HCT116 (cell line): Measurements from ENCODE around the gene AMOTL2. TPM values are rescaled to one million over a fixed set of nuclear protein-coding genes. Genes with fewer than 3 reads are reported as not detected.
A peak's percentile ranks its signal among the peaks of the same experiment; 100 is the strongest.

Experiments used
- ATAC-seq: fragments of 200-7000 bp; cut with Tn5 transposase; 2 replicates; pipeline ENCODE4 v1.9.1; 2020; ENCODE audit warnings: mild to moderate bottlenecking, moderate library complexity
- BruUV-seq: library from RNA; stranded (reverse); fragments of 400-500 nt; replicated peaks from 2 replicates; lab custom pipeline; 2021; lab: Mats Ljungman, UMichigan
- CTCF ChIA-PET: fragments of 300-600 bp; sonication (Branson Sonifier 250); formaldehyde crosslinking; loops from one replicate; lab custom pipeline; 2021; ENCODE audit warnings: antibody characterized with exemption; lab: Charles Lee
- POLR2A ChIA-PET: fragments of 300-600, 350-600 bp; sonication (Branson Sonifier 250); formaldehyde crosslinking; loops from one replicate; lab custom pipeline; 2021; ENCODE audit warnings: antibody characterized with exemption; lab: Charles Lee
- RAD21 ChIA-PET, 2 experiments: fragments of 300-600 bp; sonication (Branson Sonifier 250); formaldehyde crosslinking; loops; one replicate each; lab custom pipeline; 2023; ENCODE audit warnings: low total read pairs in 2 of 2; ENCODE audit not compliant: uncharacterized antibody in 2 of 2, unreplicated experiment in 2 of 2, low non-redundant PET in 1 of 2; lab: Charles Lee
- DNase-seq: peaks from one replicate; pipeline ENCODE4 v3.0.0-alpha.2; 2010; ENCODE audit warnings: low read depth, low spot score
- H2AFZ ChIP-seq: fragments of 200-600 bp; shearing (Covaris generic), sonication (generic); 2 replicates; pipeline ENCODE4 v1.6.1; 2017; ENCODE audit warnings: low read depth, mixed run types, mixed read lengths, antibody characterized with exemption, low read length; ENCODE audit not compliant: poor library complexity, severe bottlenecking
- H3K27ac ChIP-seq: 2 replicates; pipeline ENCODE4 v1.5.1; 2012; ENCODE audit warnings: low read depth, low read length
- H3K27me3 ChIP-seq: fragments of 200-600 bp; sonication (generic); 2 replicates; pipeline ENCODE4 v1.6.1; 2016; ENCODE audit warnings: mixed run types, low read length, mixed read lengths; ENCODE audit not compliant: insufficient read depth
- H3K36me3 ChIP-seq, 2 experiments: fragments of 200-500 bp in 1 of 2; fragments of 200-600 bp in 1 of 2; sonication (Bioruptor generic) in 1 of 2; sonication (generic) in 1 of 2; 2 replicates each; pipeline versions ENCODE4 v1.5.1 to v1.6.1; 2014 to 2016; ENCODE audit warnings: low read length in 2 of 2, inconsistent platforms in 1 of 2, mixed read lengths in 1 of 2, mixed run types in 1 of 2; ENCODE audit not compliant: insufficient read depth in 2 of 2, control insufficient read depth in 1 of 2
- H3K4me1 ChIP-seq, 2 experiments: fragments of 200-600 bp in 1 of 2; sonication (generic) in 1 of 2; 2 replicates each; pipeline versions ENCODE4 v1.5.1 to v1.6.1; 2012 to 2017; ENCODE audit warnings: low read length in 2 of 2, inconsistent platforms in 1 of 2, mild to moderate bottlenecking in 1 of 2, mixed read lengths in 1 of 2, mixed run types in 1 of 2, moderate library complexity in 1 of 2; ENCODE audit not compliant: insufficient read depth in 2 of 2, control insufficient read depth in 1 of 2
- H3K4me2 ChIP-seq: fragments of 200-600 bp; sonication (generic); 2 replicates; pipeline ENCODE4 v1.6.1; 2017; ENCODE audit warnings: mixed run types, low read length, mixed read lengths
- H3K4me3 ChIP-seq, 2 experiments: fragments of 200-600 bp in 1 of 2; sonication (generic) in 1 of 2; replicated peaks in 1 of 2; 2 replicates each; pipeline ENCODE4 v1.5.1; 2011 to 2016; ENCODE audit warnings: low read length in 2 of 2, control low read depth in 1 of 2, low read depth in 1 of 2, mild to moderate bottlenecking in 1 of 2, mixed read lengths in 1 of 2, mixed run types in 1 of 2
- H3K79me2 ChIP-seq: fragments of 200-600 bp; sonication (generic); 2 replicates; pipeline ENCODE4 v1.6.1; 2017; ENCODE audit warnings: mild to moderate bottlenecking, mixed run types, low read length, moderate library complexity, mixed read lengths; ENCODE audit not compliant: insufficient read depth
- H3K9ac ChIP-seq: fragments of 200-600 bp; sonication (generic); 2 replicates; pipeline ENCODE4 v1.6.1; 2016; ENCODE audit warnings: low read length, mixed read lengths
- H3K9me2 ChIP-seq: fragments of 200-600 bp; sonication (generic), shearing (Covaris generic); 2 replicates; pipeline ENCODE4 v1.6.1; 2017; ENCODE audit warnings: mixed run types, mild to moderate bottlenecking, moderate library complexity; ENCODE audit not compliant: insufficient read depth
- H3K9me3 ChIP-seq, 2 experiments: fragments of 200-500 bp in 1 of 2; fragments of 200-600 bp in 1 of 2; sonication (Bioruptor generic) in 1 of 2; sonication (generic) in 1 of 2; 2 replicates each; pipeline ENCODE4 v1.6.1; 2014 to 2017; ENCODE audit warnings: low read length in 2 of 2, mixed read lengths in 2 of 2, inconsistent platforms in 1 of 2, low read depth in 1 of 2, mild to moderate bottlenecking in 1 of 2, mixed run types in 1 of 2, moderate library complexity in 1 of 2; ENCODE audit not compliant: control insufficient read depth in 1 of 2, insufficient read depth in 1 of 2
- H4K20me1 ChIP-seq: fragments of 200-600 bp; sonication (generic), shearing (Covaris generic); 2 replicates; pipeline ENCODE4 v1.6.1; 2017; ENCODE audit warnings: mixed run types, mild to moderate bottlenecking, moderate library complexity; ENCODE audit not compliant: insufficient read depth
- ATF3 ChIP-seq: IDR thresholded peaks from 2 replicates; pipeline ENCODE4 v1.6.1; 2012
- CTCF ChIP-seq, 3 experiments: fragments of 200-600 bp in 1 of 3; sonication (generic) in 1 of 3; IDR thresholded peaks in 2 of 3; conservative IDR thresholded peaks in 1 of 3; 2 replicates each; pipeline ENCODE4 v1.5.1; 2012 to 2017; ENCODE audit warnings: low read depth in 2 of 3, low read length in 2 of 3, antibody characterized with exemption in 1 of 3, borderline replicate concordance in 1 of 3, control low read depth in 1 of 3, mild to moderate bottlenecking in 1 of 3, mixed read lengths in 1 of 3, mixed run types in 1 of 3, moderate library complexity in 1 of 3; ENCODE audit not compliant: insufficient read depth in 1 of 3
- ELF1 ChIP-seq: IDR thresholded peaks from 2 replicates; pipeline ENCODE4 v1.6.1; 2012; ENCODE audit warnings: low read depth, borderline replicate concordance
- EZH2 ChIP-seq: fragments of 200-600 bp; sonication (generic); IDR thresholded peaks from 2 replicates; pipeline ENCODE4 v1.6.1; 2017; ENCODE audit warnings: antibody characterized with exemption, mixed run types
- EZH2phosphoT487 ChIP-seq: fragments of 200-600 bp; IDR thresholded peaks from 2 replicates; pipeline ENCODE4 v1.6.1; 2018; ENCODE audit warnings: antibody characterized with exemption, borderline replicate concordance
- SRF ChIP-seq: IDR thresholded peaks from 2 replicates; pipeline ENCODE4 v1.6.1; 2012; ENCODE audit warnings: low read depth
- intact Hi-C: fragments of 100-400 bp; cut with micrococcal nuclease; formaldehyde crosslinking; loops from 2 replicates; pipeline ENCODE4 v1.10.0; 2022
- total RNA-seq: library from RNA; stranded (reverse); gene quantifications from one replicate; pipeline ENCODE4 v1.2.1, GENCODE V29; 2021; ENCODE audit not compliant: unreplicated experiment

The AMOTL2 gene
- total RNA-seq, 1 experiment from 2014 or later = 54.0 TPM

DNA sequence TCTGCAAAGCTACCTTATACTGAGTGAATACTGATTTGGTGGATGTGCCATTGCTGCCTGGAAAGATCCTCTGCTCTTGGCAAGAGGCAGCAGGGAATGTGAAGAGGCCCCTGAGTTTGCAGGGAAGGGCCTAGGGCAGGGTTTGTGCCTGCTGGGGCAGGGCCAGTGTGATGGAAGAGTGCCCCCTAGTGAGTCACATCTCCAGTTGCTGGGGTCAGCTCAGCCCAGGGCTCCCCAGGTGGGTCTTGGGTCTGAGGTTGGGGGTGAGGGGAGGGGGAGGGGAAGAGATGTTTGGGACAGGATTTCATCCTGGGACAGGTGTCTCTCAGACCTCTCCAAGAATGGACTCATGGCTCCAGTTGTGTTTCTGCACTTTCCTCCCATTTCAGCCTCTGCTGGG is 4.1 kb upstream of the AMOTL2 start:
- H3K9me2 ChIP-seq = no peaks in the 10 kb centered on the region; the same call in 1 of the 2 replicates
- no peaks in the 10 kb centered on the region for H3K36me3 ChIP-seq
- no TSS peak for BruUV-seq
- H4K20me1 ChIP-seq = no peaks in the 10 kb centered on the region
- peak in 2 of 3 experiments; percentile 64 to 66; a peak in 4 of 6 replicates for TF ChIP-seq CTCF (IDR thresholded peaks at IDR 0.05 in 2 of 3, conservative IDR thresholded peaks at IDR 0.05 in 1 of 3; ENCODE audit: borderline replicate concordance in 1 of 3, insufficient read depth in 1 of 3, low read depth in 2 of 3, low read length in 2 of 3)
- no peak for TF ChIP-seq EZH2
- TF ChIP-seq, all 23 proteins: peak for 1
- no peak overlapping the region for H3K4me2 ChIP-seq
- intact Hi-C loops = loop anchor here (1.0 to 10.0 kb wide), 3 partner anchors 70 to 164 kb away; no protein-coding TSS in a partner anchor
- no peak overlapping the region for H2AFZ ChIP-seq
- H3K79me2 ChIP-seq = peaks cover 8% of the 10 kb centered on the region
- no peak overlapping the region for H3K27ac ChIP-seq
- ChIA-PET POLR2A (no interaction called here), CTCF (interaction anchor here (1.0 to 2.0 kb wide), 6 partner anchors 14 to 165 kb away, joined by 3 to 5 read pairs (median 4); no protein-coding TSS in a partner anchor), RAD21 (interaction anchor here (0.6 to 0.7 kb wide), 5 partner anchors 22 to 108 kb away, joined by 3 to 9 read pairs (median 4); no protein-coding TSS in a partner anchor)
- H3K4me1 ChIP-seq = peaks cover 45 to 54% of the 10 kb centered on the region in 2 experiments
- H3K9me3 ChIP-seq = no peaks in the 10 kb centered on the region
- no peak overlapping the region for H3K9ac ChIP-seq
- ATAC-seq (peak; percentile 39), DNase-seq (peak; percentile 47)
- H3K4me3 ChIP-seq = no peak overlapping the region
- no peaks in the 10 kb centered on the region for H3K27me3 ChIP-seq

GRCh38 chr3:134377896-134378295 is 3.6 kb upstream of the AMOTL2 start:
- peaks cover 13% of the 10 kb centered on the region for H3K79me2 ChIP-seq
- DNase-seq (no peak), ATAC-seq (no peak)
- RAD21 ChIA-PET = interaction anchor here (0.6 to 0.7 kb wide), 5 partner anchors 22 to 109 kb away, joined by 3 to 9 read pairs (median 4); no protein-coding TSS in a partner anchor
- no peaks in the 10 kb centered on the region for H3K27me3 ChIP-seq
- H4K20me1 ChIP-seq = no peaks in the 10 kb centered on the region
- H3K27ac ChIP-seq = no peak overlapping the region
- no peaks in the 10 kb centered on the region for H3K9me3 ChIP-seq
- peaks cover 45 to 58% of the 10 kb centered on the region in 2 experiments for H3K4me1 ChIP-seq
- CTCF ChIA-PET = interaction anchor here (0.7 to 2.0 kb wide), 7 partner anchors 14 to 165 kb away, joined by 3 to 5 read pairs (median 4); no protein-coding TSS in a partner anchor
- BruUV-seq = no TSS peak
- intact Hi-C loops = loop anchor here (1.0 to 10.0 kb wide), 3 partner anchors 70 to 163 kb away; no protein-coding TSS in a partner anchor
- POLR2A ChIA-PET = no interaction called here
- H3K9ac ChIP-seq = no peak overlapping the region
- H3K36me3 ChIP-seq = no peaks in the 10 kb centered on the region
- H3K4me2 ChIP-seq = no peak overlapping the region
- no peak overlapping the region for H3K4me3 ChIP-seq
- no peak overlapping the region for H2AFZ ChIP-seq
- H3K9me2 ChIP-seq = no peaks in the 10 kb centered on the region; the same call in 1 of the 2 replicates
- TF ChIP-seq ELF1 = no peak
- TF ChIP-seq ATF3 = no peak
- no peak for TF ChIP-seq SRF
- TF ChIP-seq EZH2phosphoT487 = no peak
